ENCODE data around the gene EIF1AX. TPM values are rescaled to one million over a fixed set of nuclear protein-coding genes. Genes with fewer than 3 reads are reported as not detected.

The EIF1AX gene
- total RNA-seq, 1 donor from 2014 or later: 60.0 TPM

GRCh38 chrX:20139966-20140365, 1.7 kb downstream of the EIF1AX start:
- Histone ChIP-seq H3K36me3 (peaks cover 35% of the 10 kb centered on the region), H3K4me1 (peaks cover 17% of the 10 kb centered on the region), H3K27me3 (ENCODE audit: low read depth) (no peaks in the 10 kb centered on the region), H3K9me3 (no peaks in the 10 kb centered on the region), H3K4me3 (peak overlapping the region; percentile 72), H3K27ac (no peak overlapping the region)
- no peak for DNase-seq
- ATAC-seq: no peak
- intact Hi-C loops (cut with DNase I): no loop called here
- TF ChIP-seq, protein P1, sequence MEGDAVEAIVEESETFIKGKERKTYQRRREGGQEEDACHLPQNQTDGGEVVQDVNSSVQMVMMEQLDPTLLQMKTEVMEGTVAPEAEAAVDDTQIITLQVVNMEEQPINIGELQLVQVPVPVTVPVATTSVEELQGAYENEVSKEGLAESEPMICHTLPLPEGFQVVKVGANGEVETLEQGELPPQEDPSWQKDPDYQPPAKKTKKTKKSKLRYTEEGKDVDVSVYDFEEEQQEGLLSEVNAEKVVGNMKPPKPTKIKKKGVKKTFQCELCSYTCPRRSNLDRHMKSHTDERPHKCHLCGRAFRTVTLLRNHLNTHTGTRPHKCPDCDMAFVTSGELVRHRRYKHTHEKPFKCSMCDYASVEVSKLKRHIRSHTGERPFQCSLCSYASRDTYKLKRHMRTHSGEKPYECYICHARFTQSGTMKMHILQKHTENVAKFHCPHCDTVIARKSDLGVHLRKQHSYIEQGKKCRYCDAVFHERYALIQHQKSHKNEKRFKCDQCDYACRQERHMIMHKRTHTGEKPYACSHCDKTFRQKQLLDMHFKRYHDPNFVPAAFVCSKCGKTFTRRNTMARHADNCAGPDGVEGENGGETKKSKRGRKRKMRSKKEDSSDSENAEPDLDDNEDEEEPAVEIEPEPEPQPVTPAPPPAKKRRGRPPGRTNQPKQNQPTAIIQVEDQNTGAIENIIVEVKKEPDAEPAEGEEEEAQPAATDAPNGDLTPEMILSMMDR (IDR thresholded peaks at IDR 0.05): no peak

DNA sequence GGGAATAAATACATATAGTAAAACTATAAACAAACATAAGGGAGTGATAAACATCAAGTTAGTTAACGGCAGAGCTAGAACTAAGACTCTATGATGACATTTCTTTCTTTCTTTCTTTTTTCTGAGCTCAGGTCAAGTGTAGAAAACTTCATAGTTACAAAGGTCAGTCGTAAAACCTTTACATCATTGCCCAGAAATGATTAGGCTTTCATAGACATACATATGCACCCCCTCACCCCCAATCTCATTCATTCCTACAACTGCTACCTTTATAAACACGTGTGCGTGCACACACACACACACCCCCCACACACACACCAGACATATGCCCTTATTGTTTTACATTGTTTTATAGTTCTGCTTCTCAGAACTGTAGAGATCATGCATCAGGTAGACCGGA, 5.7 kb downstream of the EIF1AX start:
- intact Hi-C loops (cut with DNase I): no loop called here
- H3K9me3 ChIP-seq: no peaks in the 10 kb centered on the region
- peaks cover 17% of the 10 kb centered on the region for H3K4me1 ChIP-seq
- TF ChIP-seq, protein P1 (IDR thresholded peaks at IDR 0.05): no peak
- ATAC-seq: no peak
- H3K27me3 ChIP-seq (ENCODE audit: low read depth): no peaks in the 10 kb centered on the region
- H3K4me3 ChIP-seq: no peak overlapping the region
- no peak overlapping the region for H3K27ac ChIP-seq
- H3K36me3 ChIP-seq: peaks cover 75% of the 10 kb centered on the region
- DNase-seq: no peak

GRCh38 chrX:20132666-20133065, 9.0 kb downstream of the EIF1AX start:
- Histone ChIP-seq H3K27ac (no peak overlapping the region), H3K36me3 (peaks cover 87% of the 10 kb centered on the region), H3K4me1 (no peaks in the 10 kb centered on the region), H3K4me3 (no peak overlapping the region), H3K27me3 (ENCODE audit: low read depth) (no peaks in the 10 kb centered on the region), H3K9me3 (no peaks in the 10 kb centered on the region)
- intact Hi-C loops (cut with DNase I): no loop called here
- TF ChIP-seq, protein P1 (IDR thresholded peaks at IDR 0.05): no peak
- no peak for ATAC-seq
- DNase-seq: no peak

DNA sequence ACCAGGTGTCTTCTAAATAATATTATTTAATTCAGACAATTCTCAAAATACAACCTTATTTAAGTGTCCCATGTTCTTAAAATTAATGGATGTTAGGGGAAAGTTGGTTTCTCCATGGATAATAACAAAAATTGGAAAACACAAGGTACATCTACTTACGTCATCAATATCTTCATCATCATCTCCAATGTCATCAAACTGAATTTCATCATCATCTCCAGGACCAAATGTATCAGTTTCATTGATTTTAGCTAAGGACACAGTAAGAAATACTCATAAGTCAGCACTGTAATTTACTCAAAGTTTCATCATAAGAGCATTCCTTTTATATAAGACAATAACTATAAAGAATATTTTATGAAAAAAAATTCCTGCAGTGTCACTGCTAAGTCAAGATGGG, 11.3 kb downstream of the EIF1AX start:
- Histone ChIP-seq H3K27ac (no peak overlapping the region), H3K36me3 (peaks cover 69% of the 10 kb centered on the region), H3K27me3 (ENCODE audit: low read depth) (no peaks in the 10 kb centered on the region), H3K4me1 (no peaks in the 10 kb centered on the region), H3K4me3 (no peak overlapping the region), H3K9me3 (no peaks in the 10 kb centered on the region)
- no peak for ATAC-seq
- no peak for DNase-seq
- intact Hi-C loops (cut with DNase I): no loop called here
- TF ChIP-seq, protein P1 (IDR thresholded peaks at IDR 0.05): no peak

DNA sequence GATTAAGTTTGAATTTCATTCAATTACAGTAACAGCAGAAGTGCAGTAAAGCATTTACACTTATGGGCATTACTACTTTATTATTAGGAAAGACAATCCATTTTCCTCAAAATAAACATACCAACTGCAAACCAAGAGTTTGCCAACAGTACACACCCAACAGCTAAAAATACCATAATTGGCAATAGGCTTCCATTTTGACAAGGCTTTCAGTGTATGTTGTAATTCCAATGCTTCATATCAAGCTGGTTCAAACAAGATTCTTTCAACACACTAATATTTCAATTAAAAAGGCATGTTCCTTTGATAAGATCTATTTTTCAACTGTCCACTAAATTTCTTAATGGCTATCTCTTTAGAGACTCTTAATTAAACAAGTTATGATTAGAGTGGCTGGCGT, 12.1 kb downstream of the EIF1AX start:
- intact Hi-C loops (cut with DNase I): no loop called here
- TF ChIP-seq, protein P1 (IDR thresholded peaks at IDR 0.05): no peak
- ATAC-seq: no peak
- Histone ChIP-seq H3K27me3 (ENCODE audit: low read depth) (no peaks in the 10 kb centered on the region), H3K27ac (no peak overlapping the region), H3K4me3 (no peak overlapping the region), H3K36me3 (peaks cover 69% of the 10 kb centered on the region), H3K9me3 (no peaks in the 10 kb centered on the region), H3K4me1 (no peaks in the 10 kb centered on the region)
- DNase-seq: no peak

DNA sequence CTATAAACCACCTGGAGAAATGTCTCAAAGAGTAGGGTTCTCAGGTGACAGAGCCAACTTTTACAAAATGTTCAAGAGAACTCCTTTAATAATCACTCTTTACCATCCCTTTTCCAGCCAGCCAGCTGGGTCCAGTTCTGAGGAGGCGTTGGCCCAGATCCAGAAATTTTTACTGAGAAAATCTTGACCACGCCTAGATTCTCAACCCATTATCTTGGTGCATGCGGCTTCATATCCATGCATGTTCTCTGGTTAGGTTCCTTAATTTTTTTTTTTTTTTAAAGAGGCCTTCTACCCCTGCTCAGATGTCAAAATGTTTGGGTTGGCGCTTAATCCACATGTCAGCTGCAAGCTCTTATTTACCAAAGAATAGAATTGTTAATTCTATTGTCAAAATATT, 13.0 kb downstream of the EIF1AX start:
- H3K27ac ChIP-seq: no peak overlapping the region
- no peak for ATAC-seq
- TF ChIP-seq, protein P1 (IDR thresholded peaks at IDR 0.05): no peak
- no peaks in the 10 kb centered on the region for H3K4me1 ChIP-seq
- peaks cover 61% of the 10 kb centered on the region for H3K36me3 ChIP-seq
- H3K9me3 ChIP-seq: no peaks in the 10 kb centered on the region
- H3K27me3 ChIP-seq (ENCODE audit: low read depth): no peaks in the 10 kb centered on the region
- intact Hi-C loops (cut with DNase I): no loop called here
- no peak for DNase-seq
- H3K4me3 ChIP-seq: no peak overlapping the region

All from lower lobe of right lung (tissue), 2 donors.